ENCODE measurements around the gene RXFP4. TPM values are rescaled to one million over a fixed set of nuclear protein-coding genes. Genes with fewer than 3 reads are reported as not detected.

Gene RXFP4
- total and polyA plus RNA-seq, 2 donors from 2014 or later = 0.32 TPM; not detected in 1

- Histone ChIP-seq H3K27ac (ENCODE audit: low read depth in 2 of 2, low read length in 2 of 2) (no peak overlapping the region), H3K4me3 (ENCODE audit: low read length in 3 of 3) (no peak overlapping the region), H3K4me1 (ENCODE audit: control insufficient read depth in 2 of 3, insufficient read depth in 2 of 3, low read depth in 1 of 3, low read length in 3 of 3) (no peaks in the 10 kb centered on the region), H3K27me3 (ENCODE audit: control insufficient read depth, insufficient read depth, low read length) (no peaks in the 10 kb centered on the region), H3K9ac (ENCODE audit: low read length in 3 of 3) (no peak overlapping the region), H3K9me3 (ENCODE audit: control insufficient read depth in 2 of 3, insufficient read depth in 1 of 3, low read length in 3 of 3) (no peaks in the 10 kb centered on the region), H3K36me3 (ENCODE audit: control insufficient read depth in 2 of 3, insufficient read depth in 3 of 3, low read length in 3 of 3) (peaks cover 3 to 52% (median 36%) of the 10 kb centered on the region in 3 donors)
- no peak for FAIRE-seq
- intact Hi-C loops (cut with DNase I) = no loop called here
- no peak for DNase-seq
- TF ChIP-seq CTCF (IDR thresholded peaks at IDR 0.05; ENCODE audit: borderline replicate concordance, extremely low read depth, insufficient read depth) = no peak
Observed at GRCh38 chr1:155900161-155900560, 41.3 kb upstream of the RXFP4 start.

GRCh38 chr1:155904261-155904660 lies 37.2 kb upstream of the RXFP4 start:
- intact Hi-C loops (cut with DNase I) = no loop called here
- Histone ChIP-seq H3K27ac (ENCODE audit: low read depth in 2 of 2, low read length in 2 of 2) (no peak overlapping the region), H3K9ac (ENCODE audit: low read length in 3 of 3) (no peak overlapping the region), H3K36me3 (ENCODE audit: control insufficient read depth in 2 of 3, insufficient read depth in 3 of 3, low read length in 3 of 3) (peaks cover 0 to 40% (median 34%) of the 10 kb centered on the region in 3 donors), H3K4me1 (ENCODE audit: control insufficient read depth in 2 of 3, insufficient read depth in 2 of 3, low read depth in 1 of 3, low read length in 3 of 3) (no peaks in the 10 kb centered on the region), H3K4me3 (ENCODE audit: low read length in 3 of 3) (no peak overlapping the region), H3K27me3 (ENCODE audit: control insufficient read depth, insufficient read depth, low read length) (no peaks in the 10 kb centered on the region), H3K9me3 (ENCODE audit: control insufficient read depth in 2 of 3, insufficient read depth in 1 of 3, low read length in 3 of 3) (no peaks in the 10 kb centered on the region)
- no peak for FAIRE-seq
- DNase-seq = no peak
- no peak for TF ChIP-seq CTCF (IDR thresholded peaks at IDR 0.05; ENCODE audit: borderline replicate concordance, extremely low read depth, insufficient read depth)

GRCh38 chr1:155909894-155910293 lies 31.5 kb upstream of the RXFP4 start:
- H3K9ac ChIP-seq (ENCODE audit: low read length in 3 of 3) = peak overlapping the region in 1 of 3 donors; percentile 85
- peak overlapping the region in 1 of 2 donors; percentile 14 for H3K27ac ChIP-seq (ENCODE audit: low read depth in 2 of 2, low read length in 2 of 2)
- peaks cover 0 to 7% (median 0%) of the 10 kb centered on the region in 3 donors for H3K4me1 ChIP-seq (ENCODE audit: control insufficient read depth in 2 of 3, insufficient read depth in 2 of 3, low read depth in 1 of 3, low read length in 3 of 3)
- TF ChIP-seq CTCF (IDR thresholded peaks at IDR 0.05; ENCODE audit: borderline replicate concordance, extremely low read depth, insufficient read depth) = no peak
- DNase-seq (no peak), FAIRE-seq (no peak)
- no peaks in the 10 kb centered on the region for H3K27me3 ChIP-seq (ENCODE audit: control insufficient read depth, insufficient read depth, low read length)
- no peaks in the 10 kb centered on the region for H3K9me3 ChIP-seq (ENCODE audit: control insufficient read depth in 2 of 3, insufficient read depth in 1 of 3, low read length in 3 of 3)
- H3K36me3 ChIP-seq (ENCODE audit: control insufficient read depth in 2 of 3, insufficient read depth in 3 of 3, low read length in 3 of 3) = peaks cover 4 to 22% (median 17%) of the 10 kb centered on the region in 3 donors
- intact Hi-C loops (cut with DNase I) = no loop called here
- peak overlapping the region in 2 of 3 donors; percentile 75 to 94 for H3K4me3 ChIP-seq (ENCODE audit: low read length in 3 of 3)

- Histone ChIP-seq H3K27ac (ENCODE audit: low read depth in 2 of 2, low read length in 2 of 2) (peak overlapping the region; percentile 81 to 90), H3K36me3 (ENCODE audit: control insufficient read depth in 2 of 3, insufficient read depth in 3 of 3, low read length in 3 of 3) (peaks cover 4 to 19% (median 14%) of the 10 kb centered on the region in 3 donors), H3K9ac (ENCODE audit: low read length in 3 of 3) (peak overlapping the region; percentile 85 to 98 (median 90)), H3K4me1 (ENCODE audit: control insufficient read depth in 2 of 3, insufficient read depth in 2 of 3, low read depth in 1 of 3, low read length in 3 of 3) (peaks cover 0 to 7% (median 0%) of the 10 kb centered on the region in 3 donors), H3K27me3 (ENCODE audit: control insufficient read depth, insufficient read depth, low read length) (no peaks in the 10 kb centered on the region), H3K4me3 (ENCODE audit: low read length in 3 of 3) (peak overlapping the region; percentile 75 to 94 (median 92)), H3K9me3 (ENCODE audit: control insufficient read depth in 2 of 3, insufficient read depth in 1 of 3, low read length in 3 of 3) (no peaks in the 10 kb centered on the region)
- intact Hi-C loops (cut with DNase I) = no loop called here
- no peak for FAIRE-seq
- no peak for TF ChIP-seq CTCF (IDR thresholded peaks at IDR 0.05; ENCODE audit: borderline replicate concordance, extremely low read depth, insufficient read depth)
- peak in 4 of 5 donors; percentile 28 to 69 (median 54) for DNase-seq
Observed at GRCh38 chr1:155910621-155911121, 30.8 kb upstream of the RXFP4 start.
